Stimulated activated CD4-positive, alpha-beta T cell treated with anti-CD3 and anti-CD28 coated beads, Interleukin-1b, Interleukin-23, amount 100 ng/mL, for 4 hours (primary cell): ENCODE results near the gene CIRBP.

Experiments used
- DNase-seq, 2 donors: peaks; one replicate each; pipeline ENCODE4 v3.0.0-alpha.2; 2020; ENCODE audit warnings: low read depth in 2 of 2

CIRBP gene

DNA sequence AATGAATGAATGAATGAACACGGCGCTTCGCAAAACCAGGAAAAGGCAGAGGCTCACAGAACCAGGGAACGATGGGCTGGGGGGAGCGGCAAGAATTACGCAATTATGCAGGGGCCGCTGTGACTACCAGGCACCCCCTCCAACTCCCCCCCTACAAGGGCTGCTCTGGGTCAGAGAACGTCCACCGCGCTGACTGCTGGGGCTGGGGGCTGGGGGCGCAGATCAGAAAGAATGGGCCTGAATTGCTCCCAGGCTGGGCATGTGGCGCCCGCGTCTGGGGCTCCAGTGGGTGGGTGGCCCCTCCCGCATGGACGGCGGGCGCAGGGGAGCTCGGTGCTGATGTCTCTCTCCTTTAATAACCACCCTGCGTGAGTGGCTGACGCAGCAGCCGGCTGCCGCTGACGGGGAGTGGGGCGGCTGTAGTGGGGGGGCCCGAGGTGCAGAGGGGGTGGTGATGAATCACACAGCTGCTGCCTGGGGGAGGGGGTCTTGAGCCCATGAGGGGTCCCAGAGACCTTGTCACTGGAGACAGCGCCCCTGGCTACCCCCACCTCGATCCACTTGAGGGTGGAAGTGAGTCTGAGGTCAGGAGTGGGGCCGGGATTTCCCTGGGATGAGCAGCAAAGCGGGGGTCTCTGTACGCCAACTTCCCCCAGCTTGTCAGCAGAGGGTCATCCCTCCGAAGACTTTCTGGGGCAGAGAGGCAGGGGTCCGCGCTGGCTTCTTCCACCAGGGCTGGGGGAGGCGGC, 1.5 kb upstream of the CIRBP start:
- DNase-seq, result no peak

DNA sequence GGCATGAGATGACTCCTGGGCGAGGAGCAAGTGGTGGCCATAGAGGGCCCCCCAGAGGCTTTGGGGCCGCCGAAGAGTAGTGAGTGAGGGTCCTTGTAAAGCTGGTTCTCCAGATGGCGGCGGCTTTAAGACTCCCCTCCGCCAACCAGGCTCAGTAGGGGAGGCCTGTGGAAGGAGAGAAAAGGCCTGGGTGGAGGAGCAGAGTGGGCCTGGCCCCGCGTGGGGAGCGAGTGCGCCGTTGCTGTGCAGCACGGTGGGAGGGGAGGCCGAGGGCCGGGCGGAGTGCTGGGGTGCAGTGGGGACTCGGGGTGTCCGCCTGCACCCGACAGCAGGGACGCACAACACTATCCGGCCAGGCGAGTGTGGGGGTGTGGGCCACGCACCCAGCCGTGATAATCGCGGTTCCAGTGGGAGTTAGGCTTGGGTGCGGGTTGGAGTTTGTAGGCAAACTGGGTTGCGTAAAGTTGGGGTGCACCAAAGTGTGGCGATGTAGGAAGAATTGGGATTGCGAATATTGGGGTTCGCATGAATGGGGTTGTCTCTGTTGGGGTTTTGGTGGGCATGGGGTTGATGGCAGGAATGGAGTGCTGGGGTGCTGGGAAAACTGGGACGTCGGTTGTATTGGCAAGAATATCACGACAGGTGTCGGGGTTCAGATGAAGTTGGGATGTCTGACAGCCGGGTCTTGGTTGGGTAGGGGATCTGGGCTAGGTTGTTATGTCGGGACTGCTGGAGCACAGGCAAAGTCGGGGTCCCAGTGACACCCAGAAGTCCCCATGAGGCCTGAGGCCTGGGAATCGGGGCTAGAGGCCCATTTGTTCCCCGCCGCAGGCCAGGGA, 687 bp upstream of the CIRBP start:
- DNase-seq, result no peak

DNA sequence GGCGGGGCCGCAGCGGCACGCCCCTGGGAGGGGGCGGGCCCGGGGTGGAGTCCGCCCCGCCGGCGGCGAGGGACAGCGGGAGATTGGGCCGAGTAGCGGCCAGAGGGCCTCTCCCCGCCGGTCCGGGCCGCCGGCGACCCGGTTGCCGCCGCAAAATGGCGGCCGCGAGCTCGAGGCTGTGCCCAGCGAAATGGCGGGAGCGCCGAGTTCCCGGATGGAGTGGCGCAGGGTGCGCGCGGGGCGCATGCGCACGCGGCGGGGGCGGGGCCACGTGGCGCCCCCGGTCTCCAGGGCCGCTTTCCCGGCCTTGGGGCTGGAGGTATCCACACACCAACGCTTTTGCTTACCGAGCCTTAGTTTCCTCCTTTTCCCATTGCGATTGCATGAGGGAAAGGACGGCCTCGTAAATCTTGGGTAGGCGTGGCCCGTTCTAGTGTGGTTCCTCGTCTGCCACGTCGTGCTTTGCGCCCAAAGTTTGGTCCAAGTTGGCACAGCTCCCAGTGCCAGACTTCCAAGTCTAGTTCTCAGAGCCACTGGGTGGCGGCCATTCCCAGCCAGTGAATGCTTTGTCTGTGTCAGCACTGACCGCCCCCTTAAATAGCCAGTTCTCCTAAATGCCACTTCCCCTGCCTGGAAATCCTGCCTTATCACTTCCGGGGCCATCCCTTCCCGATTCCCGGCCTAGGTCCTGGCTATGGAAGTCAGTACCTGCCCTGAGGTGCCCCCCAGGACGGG, 513 bp downstream of the CIRBP start:
- peak; percentile 79 to 83 for DNase-seq

DNA sequence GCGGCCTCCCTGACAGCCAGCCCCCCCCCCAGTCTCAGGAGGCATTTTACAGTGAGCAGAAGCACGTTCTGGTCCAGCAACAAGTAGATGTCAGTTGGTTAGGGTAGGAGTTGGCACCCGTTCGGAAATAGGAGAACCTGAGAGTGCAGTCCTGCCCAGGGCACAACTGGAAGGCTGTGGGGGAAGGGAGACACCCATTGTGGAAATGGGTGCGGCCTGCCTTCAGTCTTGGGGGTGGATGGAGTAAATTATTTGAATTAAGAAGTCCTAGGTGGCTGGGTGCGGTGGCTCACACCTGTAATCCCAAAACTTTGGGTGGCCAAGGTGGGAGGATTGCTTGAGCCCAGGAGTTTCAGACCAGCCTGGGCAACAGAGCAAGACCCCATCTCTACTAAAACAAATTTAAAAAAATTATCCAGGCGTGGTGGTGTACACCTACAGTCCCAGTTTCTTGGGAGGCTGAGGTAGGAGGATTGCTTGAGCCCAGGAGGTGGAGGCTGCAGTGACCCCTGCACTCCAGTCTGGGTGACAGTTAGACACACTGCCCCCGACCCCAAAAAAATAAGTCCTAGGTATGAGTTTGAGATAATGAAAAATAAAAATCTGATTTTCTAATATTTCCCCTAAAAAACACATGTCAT, 1.2 kb downstream of the CIRBP start:
- DNase-seq, result no peak

DNA sequence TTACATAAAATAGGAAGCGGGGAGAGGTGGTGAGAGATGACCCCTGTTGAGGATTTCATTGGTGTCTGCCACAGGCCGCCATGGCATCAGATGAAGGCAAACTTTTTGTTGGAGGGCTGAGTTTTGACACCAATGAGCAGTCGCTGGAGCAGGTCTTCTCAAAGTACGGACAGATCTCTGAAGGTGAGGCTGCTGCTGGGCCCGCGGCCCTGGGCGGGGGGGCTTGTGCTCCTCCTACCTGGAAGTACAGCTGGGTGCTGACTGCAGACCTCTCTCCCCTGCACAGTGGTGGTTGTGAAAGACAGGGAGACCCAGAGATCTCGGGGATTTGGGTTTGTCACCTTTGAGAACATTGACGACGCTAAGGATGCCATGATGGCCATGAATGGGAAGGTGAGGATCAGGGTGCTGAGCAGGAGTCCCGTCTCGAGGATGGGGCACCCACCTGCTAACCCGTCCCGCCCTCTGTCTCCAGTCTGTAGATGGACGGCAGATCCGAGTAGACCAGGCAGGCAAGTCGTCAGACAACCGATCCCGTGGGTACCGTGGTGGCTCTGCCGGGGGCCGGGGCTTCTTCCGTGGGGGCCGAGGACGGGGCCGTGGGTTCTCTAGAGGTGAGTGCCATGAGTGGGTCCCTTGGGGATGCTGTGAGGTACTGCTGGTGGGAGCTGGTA, 1.9 kb downstream of the CIRBP start:
- no peak for DNase-seq

DNA sequence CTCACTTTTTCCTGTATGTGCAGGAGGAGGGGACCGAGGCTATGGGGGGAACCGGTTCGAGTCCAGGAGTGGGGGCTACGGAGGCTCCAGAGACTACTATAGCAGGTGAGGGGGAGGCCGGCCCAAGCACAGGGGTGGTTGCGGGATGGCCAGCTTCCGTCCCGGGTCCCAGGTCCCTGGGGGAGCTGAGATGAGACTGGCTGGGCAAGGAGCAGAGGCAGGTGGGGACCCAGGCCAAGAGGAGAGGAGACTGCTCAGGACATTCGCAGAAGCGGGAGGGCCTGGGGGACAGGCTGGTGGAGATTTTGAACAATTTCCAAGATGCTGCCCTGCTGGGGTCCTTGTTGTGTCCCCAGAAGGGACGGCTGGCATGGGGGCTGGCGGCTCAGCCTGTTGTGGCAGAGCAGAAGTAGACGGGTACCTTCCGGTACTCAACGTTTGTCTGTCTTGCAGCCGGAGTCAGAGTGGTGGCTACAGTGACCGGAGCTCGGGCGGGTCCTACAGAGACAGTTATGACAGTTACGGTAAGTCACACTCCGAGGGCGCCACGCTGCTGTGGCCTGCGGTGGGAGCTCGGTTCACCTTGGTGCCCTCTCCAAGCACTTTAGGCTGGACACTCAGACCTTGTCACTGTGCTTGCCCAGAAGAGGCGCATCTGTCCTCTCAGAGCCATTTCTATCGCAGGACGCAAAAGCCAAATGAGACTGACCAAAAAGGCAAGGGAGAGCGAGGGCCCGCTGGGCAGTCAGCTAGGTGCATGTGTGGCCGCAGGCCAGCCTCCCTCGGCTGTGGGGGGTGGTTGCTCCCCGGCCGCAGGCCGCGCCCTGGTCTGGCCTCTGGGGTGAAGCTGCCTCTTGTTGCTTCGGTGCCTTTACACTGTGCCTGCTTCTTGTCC, 2.6 kb downstream of the CIRBP start:
- no peak for DNase-seq

DNA sequence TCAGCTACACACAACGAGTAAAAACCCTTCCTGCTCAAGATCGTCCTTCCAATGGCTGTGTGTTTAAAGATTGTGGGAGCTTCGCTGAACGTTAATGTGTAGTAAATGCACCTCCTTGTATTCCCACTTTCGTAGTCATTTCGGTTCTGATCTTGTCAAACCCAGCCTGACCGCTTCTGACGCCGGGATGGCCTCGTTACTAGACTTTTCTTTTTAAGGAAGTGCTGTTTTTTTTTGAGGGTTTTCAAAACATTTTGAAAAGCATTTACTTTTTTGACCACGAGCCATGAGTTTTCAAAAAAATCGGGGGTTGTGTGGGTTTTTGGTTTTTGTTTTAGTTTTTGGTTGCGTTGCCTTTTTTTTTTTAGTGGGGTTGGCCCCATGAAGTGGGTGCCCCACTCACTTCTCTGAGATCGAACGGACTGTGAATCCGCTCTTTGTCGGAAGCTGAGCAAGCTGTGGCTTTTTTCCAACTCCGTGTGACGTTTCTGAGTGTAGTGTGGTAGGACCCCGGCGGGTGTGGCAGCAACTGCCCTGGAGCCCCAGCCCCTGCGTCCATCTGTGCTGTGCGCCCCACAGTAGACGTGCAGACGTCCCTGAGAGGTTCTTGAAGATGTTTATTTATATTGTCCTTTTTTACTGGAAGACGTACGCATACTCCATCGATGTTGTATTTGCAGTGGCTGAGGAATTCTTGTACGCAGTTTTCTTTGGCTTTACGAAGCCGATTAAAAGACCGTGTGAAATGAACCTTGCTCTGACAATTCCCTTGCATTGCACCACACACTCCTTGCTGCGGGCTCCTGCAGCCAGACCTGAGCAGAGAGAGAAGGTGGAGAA, 3.5 kb downstream of the CIRBP start:
- DNase-seq, result no peak

DNA sequence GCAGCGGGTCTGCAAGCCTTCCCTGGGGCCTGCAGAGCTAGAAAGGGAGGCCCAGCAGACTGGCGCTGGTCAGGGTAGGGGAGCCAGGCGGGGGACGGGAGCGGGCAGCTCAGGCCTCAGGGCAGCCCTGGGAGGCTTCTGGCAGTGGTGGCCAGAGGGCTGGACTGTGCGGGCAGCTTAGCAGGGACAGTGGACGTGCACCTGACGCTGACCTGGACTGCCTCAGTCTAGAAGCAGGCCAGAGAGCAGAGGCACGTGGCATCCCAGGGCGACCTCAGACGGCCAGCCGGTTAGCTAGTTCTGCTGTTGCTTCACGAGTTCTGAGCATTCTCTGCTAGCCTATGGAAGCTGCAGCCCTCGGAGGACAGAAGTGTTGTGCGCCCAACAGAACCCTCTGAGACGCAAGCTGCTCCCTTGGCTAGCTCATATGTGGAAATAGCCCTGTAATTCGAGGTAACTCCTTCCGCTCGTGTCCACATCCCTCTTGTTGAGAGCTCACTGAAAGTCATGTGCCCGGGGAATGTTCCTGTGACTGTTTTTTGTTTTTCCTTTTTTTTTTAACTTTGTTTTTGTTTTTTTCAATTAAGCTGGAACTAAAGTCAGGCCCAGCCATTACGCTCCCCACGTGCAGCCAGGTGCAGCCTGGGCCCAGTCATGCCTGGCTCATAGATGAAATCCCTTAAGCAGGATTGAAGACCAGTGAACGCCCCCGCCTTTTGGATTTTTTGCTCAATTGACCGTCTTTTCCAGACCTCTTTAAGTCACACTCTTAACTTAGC, 4.3 kb downstream of the CIRBP start:
- DNase-seq, result no peak

DNA sequence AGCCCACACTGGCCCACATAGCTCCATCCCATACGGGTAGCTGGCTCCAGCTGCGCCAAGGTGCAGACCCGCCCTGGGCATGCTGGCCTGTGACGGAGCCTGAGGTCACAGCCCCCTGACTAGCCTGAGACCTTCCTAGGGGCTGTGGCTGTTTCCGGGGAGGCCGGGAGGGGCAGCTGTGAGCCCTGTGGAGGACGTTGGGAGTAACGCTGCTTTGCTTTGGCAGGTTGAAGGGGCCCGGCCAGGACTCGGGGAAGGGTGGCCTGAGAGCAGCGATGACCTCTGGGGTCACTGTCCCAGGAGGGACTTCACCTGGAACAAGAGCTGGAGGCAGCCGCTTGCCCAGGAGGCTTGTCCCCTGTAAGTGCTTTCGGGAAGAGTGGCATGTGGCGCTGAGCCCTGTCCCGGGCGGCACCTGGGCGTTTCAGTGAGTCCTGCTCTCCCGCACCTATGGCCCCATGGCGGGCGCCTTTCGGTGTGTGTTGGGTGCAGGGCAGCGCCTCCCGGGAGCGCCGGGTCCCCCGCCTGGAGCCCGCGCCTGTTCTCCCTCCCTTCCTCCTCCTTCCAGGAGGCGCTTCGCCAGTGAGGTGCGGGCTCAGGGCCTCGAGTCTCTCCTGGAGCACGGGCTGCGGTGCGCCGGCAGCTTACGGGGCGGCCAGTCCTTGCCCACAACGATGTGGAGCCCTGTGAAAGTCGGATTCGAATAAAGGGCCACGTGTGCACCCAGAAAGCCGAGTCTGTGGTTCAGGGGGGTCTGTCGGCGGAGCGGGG, 5.1 kb downstream of the CIRBP start:
- no peak for DNase-seq

DNA sequence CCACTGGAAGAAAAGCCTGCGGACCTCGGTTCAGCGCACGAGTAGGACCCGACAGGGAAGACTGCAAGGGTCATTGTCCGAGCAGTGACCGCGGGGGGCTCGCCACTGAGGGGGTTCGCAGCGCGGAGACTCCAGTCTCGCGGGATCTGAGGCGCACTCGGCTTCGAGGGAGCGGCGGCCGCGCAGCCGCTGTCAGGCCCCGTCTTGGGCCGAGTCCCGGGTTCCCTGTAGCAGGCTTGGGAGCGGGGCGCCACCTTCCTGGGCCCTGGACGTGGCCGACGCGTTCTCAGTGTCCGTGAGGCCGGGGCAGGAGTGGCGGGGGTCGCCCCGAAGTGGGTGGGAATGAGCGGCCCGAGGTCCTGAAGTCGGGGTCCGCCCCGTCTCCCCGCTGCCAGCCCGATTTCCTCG, 5.7 kb downstream of the CIRBP start:
- DNase-seq, result no peak

DNA sequence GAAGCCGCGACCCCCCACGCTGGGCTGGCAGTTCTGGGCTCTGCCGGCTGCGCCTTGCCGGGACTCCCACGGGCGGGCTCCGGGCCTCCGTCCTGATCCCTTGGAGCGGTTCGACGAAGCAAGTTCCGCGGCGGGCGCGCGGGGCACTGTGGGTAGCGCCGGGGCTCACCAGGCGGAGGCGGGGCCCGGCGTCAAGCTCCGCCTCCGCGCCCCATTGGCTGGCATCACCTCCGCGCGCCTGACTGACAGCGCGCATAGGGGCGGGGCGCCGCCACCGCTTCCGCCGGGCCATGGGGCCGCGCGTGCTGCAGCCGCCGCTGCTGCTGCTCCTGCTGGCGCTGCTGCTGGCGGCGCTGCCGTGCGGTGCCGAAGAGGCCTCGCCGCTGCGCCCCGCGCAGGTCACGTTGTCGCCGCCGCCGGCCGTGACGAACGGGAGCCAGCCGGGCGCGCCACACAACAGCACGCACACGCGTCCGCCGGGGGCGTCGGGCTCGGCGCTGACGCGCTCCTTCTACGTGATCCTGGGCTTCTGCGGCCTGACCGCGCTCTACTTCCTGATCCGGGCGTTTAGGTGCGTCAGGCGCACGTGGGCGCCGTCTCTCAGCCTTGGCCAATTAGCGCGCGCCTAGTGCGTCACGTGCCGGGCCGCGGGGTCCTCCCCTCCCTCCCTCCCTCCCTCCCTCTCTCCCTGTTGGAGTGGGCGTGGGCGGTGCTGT, 6.3 kb downstream of the CIRBP start, which contains the start of gene FAM174C:
Gene FAM174C, plus strand, starts transcription at position 271 of the 716 bp plus-strand sequence. Its CDS starts 20 bp downstream, at position 291.
- peak; percentile 94 to 96 for DNase-seq

DNA sequence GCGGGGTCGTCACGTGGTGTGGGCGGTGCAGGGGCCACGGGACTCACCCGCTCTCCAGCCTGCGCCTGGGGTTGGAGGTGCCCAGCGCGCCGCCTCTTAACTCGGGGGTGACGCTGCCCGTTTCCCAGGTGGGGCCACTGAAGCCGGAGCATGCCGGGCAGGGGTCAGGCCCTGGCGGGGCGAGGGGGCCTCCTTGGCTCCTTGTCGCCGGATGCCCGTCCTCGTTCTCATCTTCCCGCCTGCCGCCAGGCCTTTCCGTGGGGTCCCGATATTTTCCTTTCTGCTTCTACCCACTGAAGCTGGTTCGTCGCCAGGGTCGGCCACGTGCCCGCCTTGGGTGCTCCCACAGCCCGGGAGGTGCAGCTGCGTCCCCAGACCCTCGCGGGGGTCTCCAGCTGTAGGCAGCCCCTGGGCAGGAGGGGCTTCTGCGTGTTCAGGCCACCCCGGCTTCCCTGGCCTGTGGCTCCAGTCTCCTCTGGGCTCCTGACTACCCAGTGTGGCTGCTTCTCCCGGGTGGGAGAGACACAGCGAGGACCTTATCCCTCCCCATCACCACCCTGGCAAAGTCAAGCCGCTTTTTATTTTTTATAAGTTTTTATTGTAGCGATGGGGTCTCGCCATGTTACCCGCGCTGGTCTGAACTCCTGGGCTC, 7.0 kb downstream of the CIRBP start:
- no peak for DNase-seq

DNA sequence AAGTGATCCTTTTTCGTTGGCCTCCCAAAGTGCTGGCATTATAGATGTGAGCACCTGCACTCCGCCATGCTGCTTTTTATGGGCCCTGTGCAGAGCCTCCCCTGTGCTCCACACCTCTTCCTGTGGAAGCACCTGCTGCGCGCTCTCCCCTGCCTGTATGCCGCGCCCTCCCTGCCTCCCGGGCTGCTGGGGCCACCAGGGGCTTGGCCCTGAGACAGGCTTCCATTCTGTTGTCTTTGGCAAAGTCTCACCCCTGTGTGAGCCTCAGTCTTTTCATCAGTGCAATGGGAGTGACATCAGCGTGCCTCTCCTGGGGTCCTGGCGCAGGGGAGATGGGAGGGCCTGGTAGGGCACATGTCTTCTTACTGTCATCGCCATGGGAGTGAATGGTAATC, 7.5 kb downstream of the CIRBP start:
- no peak for DNase-seq

DNA sequence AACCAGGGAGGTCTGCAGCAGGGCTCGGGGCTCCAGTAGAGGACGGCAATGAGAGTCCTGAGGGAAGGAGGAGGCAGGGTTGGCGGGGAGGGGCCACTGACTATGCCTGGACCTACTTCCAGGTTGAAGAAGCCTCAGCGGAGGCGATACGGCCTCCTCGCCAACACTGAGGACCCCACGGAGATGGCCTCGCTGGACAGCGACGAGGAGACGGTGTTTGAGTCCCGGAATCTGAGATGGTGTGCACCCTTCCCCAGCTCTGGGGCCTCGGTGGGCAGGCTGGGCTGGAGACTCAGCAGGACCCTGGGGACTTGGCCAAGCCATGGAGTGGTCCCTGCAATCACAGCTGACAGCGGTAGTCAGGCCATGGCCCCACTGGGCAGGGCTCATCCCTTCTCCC, 7.9 kb downstream of the CIRBP start:
- DNase-seq, result no peak

DNA sequence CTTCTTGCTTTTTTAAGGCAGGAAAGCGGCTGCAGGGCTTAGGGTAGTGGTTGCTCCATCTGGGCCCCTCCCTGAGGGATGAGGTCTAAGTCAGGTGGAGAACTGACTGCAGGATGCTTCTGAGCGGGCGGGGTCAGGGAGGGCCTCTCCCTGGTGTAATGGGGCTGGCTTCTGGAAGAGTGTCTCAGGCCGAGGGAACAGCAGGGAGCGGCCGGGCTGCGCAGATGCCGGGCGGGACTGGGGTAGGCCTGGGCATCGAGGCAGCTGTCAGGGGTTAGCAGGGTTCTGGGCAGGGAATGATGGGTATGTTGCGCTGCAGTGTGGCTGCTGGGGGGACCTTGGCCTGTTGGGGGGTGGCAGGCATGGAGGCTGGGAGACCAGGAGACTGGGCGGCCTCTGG, 8.9 kb downstream of the CIRBP start:
- DNase-seq, result no peak
